ENCODE data around the gene CCDC175. TPM values are rescaled to one million over a fixed set of nuclear protein-coding genes. Genes with fewer than 3 reads are reported as not detected.

CCDC175 gene
- total RNA-seq, 1 experiment from 2014 or later = not detected

GRCh38 chr14:59510966-59511365, 65.6 kb downstream of the CCDC175 start:
- Histone ChIP-seq H3K4me3 (no peak overlapping the region), H3K4me2 (no peak overlapping the region), H4K20me1 (ENCODE audit: insufficient read depth) (no peaks in the 10 kb centered on the region), H3F3A (ENCODE audit: insufficient read depth, low read depth) (no peaks in the 10 kb centered on the region), H3K9me3 (ENCODE audit: insufficient read depth, low read depth) (no peaks in the 10 kb centered on the region), H3K36me3 (ENCODE audit: low read depth) (no peaks in the 10 kb centered on the region), H2AFZ (no peak overlapping the region), H3K27ac (no peak overlapping the region), H3K4me1 (replicated peaks; ENCODE audit: insufficient read depth) (no peaks in the 10 kb centered on the region), H3K9me2 (ENCODE audit: insufficient read depth) (no peaks in the 10 kb centered on the region), H3K27me3 (ENCODE audit: insufficient read depth, low read depth) (no peaks in the 10 kb centered on the region), H3K79me2 (ENCODE audit: low read depth) (no peaks in the 10 kb centered on the region)
- no peak for TF ChIP-seq CTCF (conservative IDR thresholded peaks at IDR 0.05)
- TF ChIP-seq EZH2 (IDR thresholded peaks at IDR 0.05; ENCODE audit: low read depth) = no peak
- DNase-seq = no peak
- ChIA-PET CTCF (no interaction called here), POLR2A (ENCODE audit: unreplicated experiment) (no interaction called here)
- BruUV-seq (replicated peaks) = no TSS peak
- intact Hi-C loops (cut with micrococcal nuclease; ENCODE audit: unreplicated experiment) = no loop called here

GRCh38 chr14:59510001-59510400, 66.6 kb downstream of the CCDC175 start:
- no peaks in the 10 kb centered on the region for H3K9me3 ChIP-seq (ENCODE audit: insufficient read depth, low read depth)
- no TSS peak for BruUV-seq (replicated peaks)
- no peaks in the 10 kb centered on the region for H3K79me2 ChIP-seq (ENCODE audit: low read depth)
- no peaks in the 10 kb centered on the region for H4K20me1 ChIP-seq (ENCODE audit: insufficient read depth)
- TF ChIP-seq CTCF (conservative IDR thresholded peaks at IDR 0.05) (no peak), EZH2 (IDR thresholded peaks at IDR 0.05; ENCODE audit: low read depth) (no peak)
- H3F3A ChIP-seq (ENCODE audit: insufficient read depth, low read depth) = no peaks in the 10 kb centered on the region
- intact Hi-C loops (cut with micrococcal nuclease; ENCODE audit: unreplicated experiment) = no loop called here
- DNase-seq = no peak
- no peak overlapping the region for H2AFZ ChIP-seq
- no peak overlapping the region for H3K27ac ChIP-seq
- no peak overlapping the region for H3K4me2 ChIP-seq
- ChIA-PET POLR2A (ENCODE audit: unreplicated experiment) (no interaction called here), CTCF (no interaction called here)
- H3K9me2 ChIP-seq (ENCODE audit: insufficient read depth) = no peaks in the 10 kb centered on the region
- H3K27me3 ChIP-seq (ENCODE audit: insufficient read depth, low read depth) = no peaks in the 10 kb centered on the region
- no peak overlapping the region for H3K4me3 ChIP-seq
- no peaks in the 10 kb centered on the region for H3K36me3 ChIP-seq (ENCODE audit: low read depth)
- H3K4me1 ChIP-seq (replicated peaks; ENCODE audit: insufficient read depth) = no peaks in the 10 kb centered on the region

GRCh38 chr14:59509101-59509500, 67.5 kb downstream of the CCDC175 start:
- H3K79me2 ChIP-seq (ENCODE audit: low read depth) = no peaks in the 10 kb centered on the region
- H3K9me3 ChIP-seq (ENCODE audit: insufficient read depth, low read depth) = no peaks in the 10 kb centered on the region
- DNase-seq = no peak
- no peak for TF ChIP-seq CTCF (conservative IDR thresholded peaks at IDR 0.05)
- TF ChIP-seq EZH2 (IDR thresholded peaks at IDR 0.05; ENCODE audit: low read depth) = no peak
- CTCF ChIA-PET = no interaction called here
- no peak overlapping the region for H3K27ac ChIP-seq
- H2AFZ ChIP-seq = no peak overlapping the region
- intact Hi-C loops (cut with micrococcal nuclease; ENCODE audit: unreplicated experiment) = loop anchor here (10.0 kb wide), 1 partner anchor 676 kb away; no protein-coding TSS in a partner anchor
- H3K4me2 ChIP-seq = no peak overlapping the region
- no peaks in the 10 kb centered on the region for H3K4me1 ChIP-seq (replicated peaks; ENCODE audit: insufficient read depth)
- no TSS peak for BruUV-seq (replicated peaks)
- no peaks in the 10 kb centered on the region for H3F3A ChIP-seq (ENCODE audit: insufficient read depth, low read depth)
- no peaks in the 10 kb centered on the region for H3K9me2 ChIP-seq (ENCODE audit: insufficient read depth)
- H3K36me3 ChIP-seq (ENCODE audit: low read depth) = no peaks in the 10 kb centered on the region
- POLR2A ChIA-PET (ENCODE audit: unreplicated experiment) = no interaction called here
- H3K4me3 ChIP-seq = no peak overlapping the region
- no peaks in the 10 kb centered on the region for H4K20me1 ChIP-seq (ENCODE audit: insufficient read depth)
- H3K27me3 ChIP-seq (ENCODE audit: insufficient read depth, low read depth) = no peaks in the 10 kb centered on the region
